ENCODE data around the gene CHAD.

Gene CHAD

DNA sequence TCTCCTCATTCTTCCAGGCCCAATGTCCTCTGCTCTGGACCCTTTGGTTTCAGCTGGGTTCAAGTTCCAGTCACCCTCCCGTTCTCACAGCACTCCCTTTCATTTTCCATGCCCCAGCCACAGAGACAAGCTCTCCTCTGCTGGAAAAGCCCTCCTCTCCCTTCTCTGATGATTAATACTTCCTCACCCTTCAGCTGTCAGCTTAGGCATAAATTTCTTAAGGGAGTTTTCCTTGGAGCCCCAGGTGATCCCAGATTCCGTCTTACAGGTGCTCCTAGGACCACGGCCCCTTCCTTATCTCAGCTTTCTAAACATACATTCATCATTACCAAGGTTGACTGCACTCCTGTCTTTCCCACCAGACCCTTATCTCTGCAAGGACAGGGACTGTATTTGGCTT, 10.4 kb downstream of the CHAD start:
- Histone ChIP-seq H3K4me1 (ENCODE audit: control insufficient read depth, insufficient read depth, low read length) (peaks cover 17% of the 10 kb centered on the region), H3K36me3 (ENCODE audit: control insufficient read depth in 2 of 2, insufficient read depth in 1 of 2, low read length in 2 of 2) (peaks cover 0 to 27% of the 10 kb centered on the region in 2 experiments; a peak in 1 of 3 replicates), H3K4me3 (ENCODE audit: low read depth, low read length) (no peak overlapping the region), H3K27ac (ENCODE audit: extremely low read depth, low read depth, low read length) (peak overlapping the region; percentile 1; the same call in 1 of the 2 replicates), H3K9me3 (ENCODE audit: control insufficient read depth, insufficient read depth, low read depth, low read length) (no peaks in the 10 kb centered on the region)
- no peak for TF ChIP-seq ZNF24 (tag by site-specific recombination; IDR thresholded peaks at IDR 0.05)
- CTCF ChIA-PET = interaction anchor here (0.6 to 5.1 kb wide), 5 partner anchors 15 to 96 kb away, joined by 3 to 29 read pairs (median 6); partner anchors contain the start of genes LRRC59 and RSAD1
- POLR2A ChIA-PET = interaction anchor here (1.0 to 1.7 kb wide), 3 partner anchors 13 to 61 kb away, joined by 4 to 5 read pairs (median 5); partner anchors contain the start of genes ACSF2 and LRRC59

DNA sequence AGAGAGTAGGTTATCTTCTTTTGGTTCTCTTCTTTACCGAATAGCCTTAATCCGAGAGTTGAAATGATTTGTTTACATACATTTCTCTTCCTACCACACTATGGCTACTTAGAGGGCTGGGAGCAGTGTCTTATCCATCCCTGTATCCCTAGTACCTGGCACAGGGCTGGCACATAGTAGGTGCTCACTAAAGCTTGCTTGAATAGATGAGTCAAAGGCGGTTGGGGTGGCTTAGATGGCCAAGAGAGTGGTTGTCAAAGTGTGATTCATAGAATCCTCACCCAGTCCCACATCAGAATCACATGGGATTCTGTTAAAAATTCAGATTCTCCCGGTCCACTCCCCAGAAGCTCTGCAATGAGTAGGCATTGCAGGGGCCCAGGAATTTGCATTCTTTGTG, 11.1 kb downstream of the CHAD start:
- Histone ChIP-seq H3K36me3 (ENCODE audit: control insufficient read depth in 2 of 2, insufficient read depth in 1 of 2, low read length in 2 of 2) (peaks cover 0 to 21% of the 10 kb centered on the region in 2 experiments; a peak in 1 of 3 replicates), H3K27ac (ENCODE audit: extremely low read depth, low read depth, low read length) (no peak overlapping the region), H3K9me3 (ENCODE audit: control insufficient read depth, insufficient read depth, low read depth, low read length) (no peaks in the 10 kb centered on the region), H3K4me3 (ENCODE audit: low read depth, low read length) (no peak overlapping the region), H3K4me1 (ENCODE audit: control insufficient read depth, insufficient read depth, low read length) (peaks cover 17% of the 10 kb centered on the region)
- TF ChIP-seq ZBTB21 (tag by site-specific recombination; IDR thresholded peaks at IDR 0.05) (no peak), ZBTB20 (tag by site-specific recombination; IDR thresholded peaks at IDR 0.05) (0 out of 2 replicates have a peak, but pooled peaks have one; percentile 35), ZNF558 (tag by site-specific recombination; IDR thresholded peaks at IDR 0.05) (no peak)
- ChIA-PET POLR2A (interaction anchor here (1.0 kb wide), 1 partner anchor 14 kb away, joined by 5 read pairs; no protein-coding TSS in a partner anchor), CTCF (interaction anchor here (0.6 to 5.1 kb wide), 5 partner anchors 21 to 95 kb away, joined by 3 to 29 read pairs (median 3); partner anchors contain the start of genes LRRC59 and RSAD1)

- no peaks in the 10 kb centered on the region for H3K36me3 ChIP-seq (ENCODE audit: control insufficient read depth in 2 of 2, insufficient read depth in 1 of 2, low read length in 2 of 2)
- TF ChIP-seq PRDM2 (tag by site-specific recombination; IDR thresholded peaks at IDR 0.05; ENCODE audit: borderline replicate concordance) (no peak), AEBP2 (tag by site-specific recombination; IDR thresholded peaks at IDR 0.05; ENCODE audit: borderline replicate concordance) (no peak), ZNF211 (tag by site-specific recombination; IDR thresholded peaks at IDR 0.05; ENCODE audit: low read depth) (no peak), ZBTB11 (tag by site-specific recombination; conservative IDR thresholded peaks at IDR 0.05; ENCODE audit: low read depth) (no peak), ZBTB8A (tag by site-specific recombination; IDR thresholded peaks at IDR 0.05) (no peak), ZFP41 (tag by site-specific recombination; IDR thresholded peaks at IDR 0.05; ENCODE audit: borderline replicate concordance) (no peak), BCL6B (tag by site-specific recombination; IDR thresholded peaks at IDR 0.05) (no peak), ZNF792 (tag by site-specific recombination; IDR thresholded peaks at IDR 0.05) (no peak), ZNF777 (tag by site-specific recombination; IDR thresholded peaks at IDR 0.05; ENCODE audit: borderline replicate concordance) (no peak), ZNF76 (tag by site-specific recombination; IDR thresholded peaks at IDR 0.05; ENCODE audit: borderline replicate concordance, low read depth) (no peak), ZSCAN16 (tag by site-specific recombination; IDR thresholded peaks at IDR 0.05) (no peak), ZNF571 (tag by site-specific recombination; IDR thresholded peaks at IDR 0.05) (no peak)
- CTCF ChIA-PET = interaction anchor here (0.7 to 1.0 kb wide), 2 partner anchors 25 to 56 kb away, joined by 3 to 4 read pairs; partner anchors contain the start of genes LRRC59 and RSAD1
- POLR2A ChIA-PET = no interaction called here
- no peaks in the 10 kb centered on the region for H3K9me3 ChIP-seq (ENCODE audit: control insufficient read depth, insufficient read depth, low read depth, low read length)
- no peak overlapping the region for H3K4me3 ChIP-seq (ENCODE audit: low read depth, low read length)
- no peak overlapping the region for H3K27ac ChIP-seq (ENCODE audit: extremely low read depth, low read depth, low read length)
- H3K4me1 ChIP-seq (ENCODE audit: control insufficient read depth, insufficient read depth, low read length) = peaks cover 12% of the 10 kb centered on the region
Measured at GRCh38 chr17:50453901-50454300, 14.8 kb downstream of the CHAD start.
